ENCODE measurements around the gene STK11. TPM values are rescaled to one million over a fixed set of nuclear protein-coding genes. Genes with fewer than 3 reads are reported as not detected.
"Not testable (repeated sequence)": the region's sequence is repeated elsewhere in the genome, so short reads cannot be mapped to it uniquely, and the experiment has no call there.

STK11 gene
- polyA plus RNA-seq, 1 donor from 2014 or later = 14.9 TPM

GRCh38 chr19:1241417-1242095 is 36.0 kb downstream of the STK11 start, which contains the start of gene ATP5F1D:
Gene ATP5F1D (plus strand): TSS chr19:1241751. CDS start chr19:1241851, 100 bp downstream.
- H3K36me3 Mint-ChIP-seq = peaks cover 2% of the 10 kb centered on the region
- peaks cover 10 to 24% (median 17%) of the 10 kb centered on the region in 3 donors for H3K4me1 Mint-ChIP-seq
- peaks cover 0 to 2% (median 0%) of the 10 kb centered on the region in 3 donors for H3K9me3 Mint-ChIP-seq
- peak within 1 kb of the TSS; percentile 86 to 96 (median 92) for H3K4me3 Mint-ChIP-seq
- H3K27me3 Mint-ChIP-seq = peaks cover 8% of the 10 kb centered on the region
- peak within 1 kb of the TSS; percentile 81 to 97 (median 95) for H3K27ac Mint-ChIP-seq

GRCh38 chr19:1243768-1244692 is 38.5 kb downstream of the STK11 start:
- Mint-ChIP-seq H3K9me3 (no peaks in the 10 kb centered on the region), H3K27me3 (peaks cover 2% of the 10 kb centered on the region), H3K36me3 (peaks cover 2% of the 10 kb centered on the region), H3K27ac (peak overlapping the region; percentile 83 to 100 (median 87)), H3K4me3 (peak overlapping the region; percentile 80 to 96 (median 90)), H3K4me1 (peaks cover 10 to 19% (median 11%) of the 10 kb centered on the region in 3 donors)

GRCh38 chr19:1244693-1245451 is 39.3 kb downstream of the STK11 start:
- Mint-ChIP-seq H3K4me3 (peak overlapping the region; percentile 80 to 96 (median 90)), H3K27me3 (peaks cover 2% of the 10 kb centered on the region), H3K4me1 (peaks cover 8 to 17% (median 14%) of the 10 kb centered on the region in 3 donors), H3K27ac (peak overlapping the region; percentile 83 to 100 (median 87)), H3K36me3 (peaks cover 2% of the 10 kb centered on the region), H3K9me3 (no peaks in the 10 kb centered on the region)

GRCh38 chr19:1245494-1246264 is 40.1 kb downstream of the STK11 start:
- H3K4me3 Mint-ChIP-seq = peak overlapping the region in 1 of 4 donors; percentile 76
- H3K27me3 Mint-ChIP-seq = peaks cover 2% of the 10 kb centered on the region
- no peaks in the 10 kb centered on the region for H3K9me3 Mint-ChIP-seq
- H3K4me1 Mint-ChIP-seq = peaks cover 8 to 17% (median 14%) of the 10 kb centered on the region in 3 donors
- H3K36me3 Mint-ChIP-seq = peaks cover 2% of the 10 kb centered on the region
- H3K27ac Mint-ChIP-seq = peak overlapping the region in 1 of 3 donors; percentile 89

- H3K36me3 Mint-ChIP-seq = not testable (repeated sequence)
- Mint-ChIP-seq H3K4me3 (peak overlapping the region in 3 of 4 donors; percentile 17 to 76 (median 71)), H3K27ac (peak overlapping the region in 2 of 3 donors; percentile 71 to 89)
Measured at GRCh38 chr19:1246265-1247087, 40.9 kb downstream of the STK11 start.

GRCh38 chr19:1247748-1248138 is 42.2 kb downstream of the STK11 start:
- H3K36me3 Mint-ChIP-seq = no peaks in the 10 kb centered on the region
- peak overlapping the region in 2 of 3 donors; percentile 63 to 100 for H3K27ac Mint-ChIP-seq
- H3K9me3 Mint-ChIP-seq = no peaks in the 10 kb centered on the region
- peaks cover 4 to 13% (median 9%) of the 10 kb centered on the region in 3 donors for H3K4me1 Mint-ChIP-seq
- no peaks in the 10 kb centered on the region for H3K27me3 Mint-ChIP-seq
- H3K4me3 Mint-ChIP-seq = peak overlapping the region in 3 of 4 donors; percentile 30 to 88 (median 83)

More at GRCh38 chr19:1246265-1247087, 40.9 kb downstream of the STK11 start:
- H3K4me1 Mint-ChIP-seq = peaks cover 6 to 15% (median 12%) of the 10 kb centered on the region in 3 donors
- not testable (repeated sequence) for H3K27me3 Mint-ChIP-seq, H3K9me3 Mint-ChIP-seq

- Mint-ChIP-seq H3K9me3 (no peaks in the 10 kb centered on the region), H3K27ac (peak within 1 kb of the TSS; percentile 88 to 100 (median 94)), H3K4me3 (peak within 1 kb of the TSS; percentile 80 to 99 (median 88)), H3K36me3 (no peaks in the 10 kb centered on the region), H3K27me3 (no peaks in the 10 kb centered on the region), H3K4me1 (peaks cover 4 to 9% (median 8%) of the 10 kb centered on the region in 3 donors)
Measured at GRCh38 chr19:1248139-1248785, 42.7 kb downstream of the STK11 start, which contains the start of gene MIDN. Gene MIDN (plus strand): TSS chr19:1248583. CDS start chr19:1250297, 1,714 bp downstream.

GRCh38 chr19:1248786-1249297 is 43.3 kb downstream of the STK11 start:
- Mint-ChIP-seq H3K36me3 (no peaks in the 10 kb centered on the region), H3K27me3 (no peaks in the 10 kb centered on the region), H3K4me3 (peak overlapping the region; percentile 80 to 88 (median 85)), H3K27ac (peak overlapping the region; percentile 57 to 100 (median 78)), H3K4me1 (peaks cover 4 to 10% (median 9%) of the 10 kb centered on the region in 3 donors), H3K9me3 (no peaks in the 10 kb centered on the region)

GRCh38 chr19:1249298-1249989 is 43.9 kb downstream of the STK11 start:
- Mint-ChIP-seq H3K9me3 (no peaks in the 10 kb centered on the region), H3K27ac (peak overlapping the region; percentile 94 to 100 (median 94))

GRCh38 chr19:1249990-1250436 is 44.4 kb downstream of the STK11 start:
- no peaks in the 10 kb centered on the region for H3K27me3 Mint-ChIP-seq
- H3K27ac Mint-ChIP-seq = peak overlapping the region; percentile 94 to 100 (median 94)
- H3K9me3 Mint-ChIP-seq = no peaks in the 10 kb centered on the region
- peaks cover 1% of the 10 kb centered on the region for H3K36me3 Mint-ChIP-seq
- peaks cover 5 to 8% (median 5%) of the 10 kb centered on the region in 3 donors for H3K4me1 Mint-ChIP-seq
- H3K4me3 Mint-ChIP-seq = peak overlapping the region; percentile 85 to 99 (median 94)

More at GRCh38 chr19:1249298-1249989, 43.9 kb downstream of the STK11 start:
- no peaks in the 10 kb centered on the region for H3K36me3 Mint-ChIP-seq
- no peaks in the 10 kb centered on the region for H3K27me3 Mint-ChIP-seq
- H3K4me1 Mint-ChIP-seq = peaks cover 4 to 10% (median 8%) of the 10 kb centered on the region in 3 donors
- peak overlapping the region; percentile 85 to 99 (median 94) for H3K4me3 Mint-ChIP-seq

- H3K36me3 Mint-ChIP-seq = peaks cover 1% of the 10 kb centered on the region
- peak overlapping the region; percentile 86 to 96 (median 94) for H3K4me3 Mint-ChIP-seq
- H3K4me1 Mint-ChIP-seq = peaks cover 5 to 8% (median 5%) of the 10 kb centered on the region in 3 donors
- H3K27ac Mint-ChIP-seq = peak overlapping the region in 2 of 3 donors; percentile 96 to 99
- H3K27me3 Mint-ChIP-seq = no peaks in the 10 kb centered on the region
- no peaks in the 10 kb centered on the region for H3K9me3 Mint-ChIP-seq
Measured at GRCh38 chr19:1250437-1251260, 45.1 kb downstream of the STK11 start.
